K562 (cell line): ENCODE measurements around the gene ZNF548. TPM values are rescaled to one million over a fixed set of nuclear protein-coding genes. Genes with fewer than 3 reads are reported as not detected.
A peak's percentile ranks its signal among the peaks of the same experiment; 100 is the strongest.

Source experiments
- PHF8 ChIP-seq: fragments of 200-600 bp; sonication (generic); IDR thresholded peaks from 2 replicates; pipeline ENCODE4 v1.6.1; 2012; ENCODE audit warnings: mixed run types, mild to moderate bottlenecking, inconsistent platforms, low read length, moderate library complexity, borderline replicate concordance
- RNF2 ChIP-seq: sonication (generic); IDR thresholded peaks from 2 replicates; pipeline ENCODE4 v1.6.1; 2016
- SAP30 ChIP-seq: fragments of 200-600 bp; sonication (generic); IDR thresholded peaks from 2 replicates; pipeline ENCODE4 v1.6.1; 2012; ENCODE audit warnings: borderline replicate concordance, low read depth, mild to moderate bottlenecking, moderate library complexity, low read length, control low read depth, inconsistent platforms; ENCODE audit not compliant: insufficient read depth, poor library complexity, severe bottlenecking
- SMAD1 ChIP-seq: fragments of 150-350 bp; IDR thresholded peaks from 2 replicates; pipeline ENCODE4 v1.6.1; 2014; ENCODE audit warnings: low read length, low read depth; ENCODE audit not compliant: partially characterized antibody
- ZNF197 ChIP-seq: fragments of 200-800 bp; sonication (Bioruptor generic); IDR thresholded peaks from 2 replicates; pipeline ENCODE4 v1.6.1; 2016; ENCODE audit warnings: low read depth, missing genetic modification characterization, missing compliant biosample characterization
- ZNF407 ChIP-seq: fragments of 450-650 bp; IDR thresholded peaks from 2 replicates; pipeline ENCODE4 v1.6.1; 2016; ENCODE audit warnings: low read depth
- ZNF639 ChIP-seq, 2 experiments: fragments of 200-800 bp in 1 of 2; sonication (Bioruptor generic) in 1 of 2; sonication (generic) in 1 of 2; formaldehyde crosslinking in 1 of 2; IDR thresholded peaks in 1 of 2; conservative IDR thresholded peaks in 1 of 2; 2 replicates each; pipeline versions ENCODE4 v1.5.0 to v1.6.1; 2016 to 2020; ENCODE audit warnings: missing compliant biosample characterization in 1 of 2, missing genetic modification characterization in 1 of 2, missing genetic modification reagents in 1 of 2
- polyA plus RNA-seq, 8 experiments: library from polyadenylated mRNA; depleted of rRNA in 4 of 8; stranded (reverse) in 5 of 8; unstranded in 3 of 8; fragments of >200 nt; fragmentation: Nextera tagmentation in 2 of 8; fragmentation: Illumina TruSeq in 1 of 8; extraction: Ambion mirVana in 2 of 8; extraction: Trizol in 1 of 8; gene quantifications; 2 replicates each; pipeline versions ENCODE4 v1.2.1 to v1.2.3, GENCODE V29; 2011 to 2014; ENCODE audit warnings: inconsistent platforms in 1 of 8, missing spikeins in 1 of 8
- total RNA-seq, 7 experiments: library from RNA; depleted of rRNA in 6 of 7; stranded (reverse); fragments of >200 nt in 6 of 7; fragmentation: Illumina TruSeq in 2 of 7; extraction: Trizol in 2 of 7; gene quantifications; 2 replicates each; pipeline versions ENCODE4 v1.2.1 to v1.2.3, GENCODE V29; 2011 to 2021; ENCODE audit warnings: low replicate concordance in 1 of 7
- TF ChIP-seq, protein P1 (sequence below): fragments of 250-450 bp; sonication (Bioruptor Pico); IDR thresholded peaks from 2 replicates; pipeline ENCODE4 v1.4.0; 2020; ENCODE audit warnings: mild to moderate bottlenecking
- TF ChIP-seq, protein P2 (sequence below): fragments of 450-650 bp; formaldehyde crosslinking; IDR thresholded peaks from 2 replicates; pipeline ENCODE4 v1.4.0; 2020; ENCODE audit warnings: mild to moderate bottlenecking

The ZNF548 gene
- total and polyA plus RNA-seq, 9 of the 15 experiments (the other 6 are each of a cell fraction or from before 2014, with no cell fraction given), result 1.5 to 8.7 (median 4.5) TPM

DNA sequence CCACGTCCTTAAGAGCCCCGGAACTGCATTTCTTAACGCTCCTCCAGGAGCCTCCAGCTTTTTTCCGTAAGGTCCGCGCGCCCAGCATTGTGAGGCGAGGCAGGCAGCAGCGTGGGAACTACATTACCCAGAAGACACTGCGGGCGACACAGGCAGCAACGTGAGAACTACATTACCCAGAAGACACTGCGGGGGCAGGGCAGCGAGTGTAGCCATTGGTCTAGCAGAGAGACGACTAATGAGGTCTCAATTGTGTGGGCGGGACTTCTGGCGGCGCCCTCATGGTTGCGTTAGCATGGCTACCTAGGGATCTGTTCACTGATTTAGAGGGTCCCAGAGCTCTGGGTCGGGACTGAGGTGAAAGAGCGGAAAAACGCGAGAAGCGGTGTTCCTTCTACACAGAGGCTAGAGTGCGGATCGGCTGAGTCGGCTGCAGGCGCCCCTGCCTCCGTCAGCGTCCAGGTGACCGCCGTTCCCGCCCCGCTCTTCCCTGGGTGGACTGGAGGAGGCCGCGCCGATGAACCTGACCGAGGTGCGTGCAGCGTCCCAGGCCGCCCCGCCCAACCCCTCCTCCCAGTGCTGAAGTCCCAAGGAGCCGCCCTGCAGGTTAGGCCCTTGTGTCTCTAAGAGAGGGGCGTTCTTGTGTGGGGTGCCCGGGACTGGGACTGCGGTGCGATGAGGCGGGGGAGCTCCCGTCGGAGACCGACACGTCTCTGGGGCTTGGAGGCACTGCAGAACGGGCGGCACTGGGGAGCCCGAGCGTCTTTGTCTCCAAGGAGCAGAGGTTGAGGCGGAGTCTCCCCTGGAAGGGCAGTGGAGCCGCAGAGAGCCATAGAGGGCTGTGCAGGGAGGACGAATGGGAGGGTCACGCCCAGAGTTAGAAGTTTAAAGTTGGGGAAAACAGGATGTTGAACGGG is 45.7 kb downstream of the ZNF548 start, which contains the start of gene ZNF749 (continued):
- TF ChIP-seq, protein P1, sequence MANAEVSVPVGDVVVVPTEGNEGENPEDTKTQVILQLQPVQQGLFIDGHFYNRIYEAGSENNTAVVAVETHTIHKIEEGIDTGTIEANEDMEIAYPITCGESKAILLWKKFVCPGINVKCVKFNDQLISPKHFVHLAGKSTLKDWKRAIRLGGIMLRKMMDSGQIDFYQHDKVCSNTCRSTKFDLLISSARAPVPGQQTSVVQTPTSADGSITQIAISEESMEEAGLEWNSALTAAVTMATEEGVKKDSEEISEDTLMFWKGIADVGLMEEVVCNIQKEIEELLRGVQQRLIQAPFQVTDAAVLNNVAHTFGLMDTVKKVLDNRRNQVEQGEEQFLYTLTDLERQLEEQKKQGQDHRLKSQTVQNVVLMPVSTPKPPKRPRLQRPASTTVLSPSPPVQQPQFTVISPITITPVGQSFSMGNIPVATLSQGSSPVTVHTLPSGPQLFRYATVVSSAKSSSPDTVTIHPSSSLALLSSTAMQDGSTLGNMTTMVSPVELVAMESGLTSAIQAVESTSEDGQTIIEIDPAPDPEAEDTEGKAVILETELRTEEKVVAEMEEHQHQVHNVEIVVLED (CRISPR knock-in tag), result peak; percentile 73; the same call in 1 of the 2 replicates
- TF ChIP-seq SMAD1, result no peak
- TF ChIP-seq SAP30, result peak; percentile 42
- TF ChIP-seq, protein P2, sequence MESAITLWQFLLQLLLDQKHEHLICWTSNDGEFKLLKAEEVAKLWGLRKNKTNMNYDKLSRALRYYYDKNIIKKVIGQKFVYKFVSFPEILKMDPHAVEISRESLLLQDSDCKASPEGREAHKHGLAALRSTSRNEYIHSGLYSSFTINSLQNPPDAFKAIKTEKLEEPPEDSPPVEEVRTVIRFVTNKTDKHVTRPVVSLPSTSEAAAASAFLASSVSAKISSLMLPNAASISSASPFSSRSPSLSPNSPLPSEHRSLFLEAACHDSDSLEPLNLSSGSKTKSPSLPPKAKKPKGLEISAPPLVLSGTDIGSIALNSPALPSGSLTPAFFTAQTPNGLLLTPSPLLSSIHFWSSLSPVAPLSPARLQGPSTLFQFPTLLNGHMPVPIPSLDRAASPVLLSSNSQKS (CRISPR knock-in tag), result no peak
- TF ChIP-seq ZNF639 (CRISPR knock-in tag; conservative IDR thresholded peaks at IDR 0.05 in 1 of 2, IDR thresholded peaks at IDR 0.05 in 1 of 2), result 0 out of 4 replicates have a peak, but pooled peaks of 1 of the 2 experiments have one; percentile 45
- TF ChIP-seq PHF8, result peak; percentile 78; the same call in 1 of the 2 replicates
- peak; percentile 86 for TF ChIP-seq ZNF197
- TF ChIP-seq ZNF407, result no peak
- peak; percentile 68 for TF ChIP-seq RNF2
